ENCODE results near the gene HSPH1. TPM values are rescaled to one million over a fixed set of nuclear protein-coding genes. Genes with fewer than 3 reads are reported as not detected.

Gene HSPH1
- total and polyA plus RNA-seq, 2 of the 13 experiments (the other 11 are each of a cell fraction or from before 2014, with no cell fraction given) = 13.0 to 62.9 TPM

DNA sequence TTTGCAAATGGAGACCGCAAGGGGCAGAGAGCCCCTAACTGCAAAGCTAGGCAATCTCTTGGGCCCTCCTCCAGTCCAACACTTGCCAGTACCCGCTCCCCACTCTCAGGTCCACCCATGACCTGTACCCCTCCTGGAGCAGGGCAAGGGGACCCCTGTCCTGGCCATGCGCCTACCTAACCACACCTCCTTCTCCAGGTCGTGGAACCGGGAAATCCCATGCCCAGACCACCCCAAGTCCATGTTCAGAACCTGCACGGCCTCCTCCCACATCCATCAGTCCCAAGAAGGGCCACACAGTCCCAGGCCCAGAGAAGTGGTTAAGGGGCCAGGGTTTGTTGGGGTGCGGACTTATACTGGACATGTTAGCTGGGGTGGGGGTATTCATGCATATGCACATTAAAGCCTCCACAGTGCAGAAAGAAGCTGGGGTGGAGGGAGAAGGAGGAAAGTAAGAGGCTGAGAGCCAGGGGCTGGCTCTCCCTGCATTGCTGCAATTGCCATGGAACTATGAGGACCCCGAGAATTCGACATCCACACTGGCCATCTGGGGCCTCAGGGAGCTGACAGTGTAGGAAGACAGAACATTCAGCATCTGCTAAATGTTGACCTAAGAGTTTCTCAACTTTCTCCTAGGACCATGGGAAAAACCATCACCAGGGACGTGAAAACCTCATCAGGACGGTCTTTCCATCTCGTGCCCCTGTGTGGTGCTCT lies 39.0 kb downstream of the HSPH1 start:
- no TSS peak for BruUV-seq (replicated peaks)

More for the DNA sequence above, 39.0 kb downstream of the HSPH1 start:
- intact Hi-C loops (cut with micrococcal nuclease; ENCODE audit: unreplicated experiment) = no loop called here
- no peak overlapping the region for H2AFZ ChIP-seq (ENCODE audit: low read length)
- no peaks in the 10 kb centered on the region for H3K9me3 ChIP-seq (ENCODE audit: low read length)
- H3K4me3 ChIP-seq (replicated peaks in 1 of 3; ENCODE audit: insufficient read depth in 1 of 3, low read depth in 2 of 3, low read length in 3 of 3) = no peak overlapping the region
- 16% methylated on average over 7 of the region's 12 CpGs for WGBS (ENCODE audit: low lambda C conversion rate)
- H4K20me1 ChIP-seq (ENCODE audit: insufficient read depth, low read length) = no peaks in the 10 kb centered on the region
- in situ Hi-C loops (cut with HindIII; ENCODE audit: extremely low pct_ligation_motif_present, low pct_unique_long_range_greater_than_20kb) = no loop called here
- no peak for FAIRE-seq
- no peaks in the 10 kb centered on the region for H3K36me3 ChIP-seq (replicated peaks in 1 of 2; ENCODE audit: control insufficient read depth in 1 of 2, insufficient read depth in 2 of 2, low read length in 2 of 2)
- no peak overlapping the region for H3K4me2 ChIP-seq (ENCODE audit: low read depth, low read length)
- no peak overlapping the region for H3K27ac ChIP-seq (ENCODE audit: extremely low read length, insufficient read depth, low read length)
- peaks cover 1 to 24% of the 10 kb centered on the region in 2 experiments; a peak in 3 of 5 replicates for H3K27me3 ChIP-seq (ENCODE audit: control insufficient read depth in 1 of 2, insufficient read depth in 2 of 2, low read length in 2 of 2)
- ChIA-PET CTCF (ENCODE audit: low intra/inter-chr PET ratio, low total read pairs) (no interaction called here), POLR2A (no interaction called here)
- H3K79me2 ChIP-seq (ENCODE audit: insufficient read depth, low read length) = no peaks in the 10 kb centered on the region
- no peak for DNase-seq (ENCODE audit: low spot score)
- no peaks in the 10 kb centered on the region for H3K4me1 ChIP-seq (ENCODE audit: insufficient read depth, low read length)
- ATAC-seq = no peak
- no peak overlapping the region for H3K9ac ChIP-seq (ENCODE audit: insufficient read depth, low read depth, low read length)
- TF ChIP-seq TCF7 (IDR thresholded peaks at IDR 0.05; ENCODE audit: low read depth) (no peak), TBL1XR1 (IDR thresholded peaks at IDR 0.05; ENCODE audit: borderline replicate concordance, low read length, partially characterized antibody) (no peak), ATM (IDR thresholded peaks at IDR 0.05; ENCODE audit: borderline replicate concordance) (no peak), ZNF20 (CRISPR knock-in tag; IDR thresholded peaks at IDR 0.05) (no peak), MZF1 (CRISPR knock-in tag; IDR thresholded peaks at IDR 0.05; ENCODE audit: borderline replicate concordance) (no peak), NFE2 (CRISPR knock-in tag; IDR thresholded peaks at IDR 0.05) (no peak), NONO (IDR thresholded peaks at IDR 0.05) (no peak), NONO (CRISPR knock-in tag; conservative IDR thresholded peaks at IDR 0.05) (no peak), CERS6 (CRISPR knock-in tag; IDR thresholded peaks at IDR 0.05) (no peak), NFIB (CRISPR knock-in tag; IDR thresholded peaks at IDR 0.05; ENCODE audit: borderline replicate concordance) (no peak), TGIF2 (CRISPR knock-in tag; IDR thresholded peaks at IDR 0.05) (no peak), ZNF253 (CRISPR knock-in tag; IDR thresholded peaks at IDR 0.05; ENCODE audit: borderline replicate concordance) (no peak), NFIC (IDR thresholded peaks at IDR 0.05; ENCODE audit: low read length) (no peak), ZNF530 (CRISPR knock-in tag; IDR thresholded peaks at IDR 0.05; ENCODE audit: low read depth) (no peak), TP53 (CRISPR knock-in tag; conservative IDR thresholded peaks at IDR 0.05) (no peak)
- TF ChIP-seq, protein P1, sequence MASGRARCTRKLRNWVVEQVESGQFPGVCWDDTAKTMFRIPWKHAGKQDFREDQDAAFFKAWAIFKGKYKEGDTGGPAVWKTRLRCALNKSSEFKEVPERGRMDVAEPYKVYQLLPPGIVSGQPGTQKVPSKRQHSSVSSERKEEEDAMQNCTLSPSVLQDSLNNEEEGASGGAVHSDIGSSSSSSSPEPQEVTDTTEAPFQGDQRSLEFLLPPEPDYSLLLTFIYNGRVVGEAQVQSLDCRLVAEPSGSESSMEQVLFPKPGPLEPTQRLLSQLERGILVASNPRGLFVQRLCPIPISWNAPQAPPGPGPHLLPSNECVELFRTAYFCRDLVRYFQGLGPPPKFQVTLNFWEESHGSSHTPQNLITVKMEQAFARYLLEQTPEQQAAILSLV (CRISPR knock-in tag; IDR thresholded peaks at IDR 0.05; ENCODE audit: borderline replicate concordance) = no peak
- TF ChIP-seq, protein P2, sequence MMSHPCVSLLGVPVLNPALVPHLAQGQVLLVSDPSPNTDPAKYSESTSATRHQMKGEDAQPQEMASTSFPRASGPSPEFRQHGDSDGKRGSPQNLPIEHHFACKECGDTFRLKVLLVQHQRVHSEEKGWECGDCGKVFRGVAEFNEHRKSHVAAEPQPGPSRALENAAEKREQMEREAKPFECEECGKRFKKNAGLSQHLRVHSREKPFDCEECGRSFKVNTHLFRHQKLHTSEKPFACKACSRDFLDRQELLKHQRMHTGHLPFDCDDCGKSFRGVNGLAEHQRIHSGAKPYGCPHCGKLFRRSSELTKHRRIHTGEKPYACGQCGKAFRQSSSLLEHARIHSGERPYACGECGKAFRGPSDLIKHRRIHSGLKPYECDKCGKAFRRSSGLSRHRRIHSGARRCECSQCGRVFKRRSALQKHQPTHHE (CRISPR knock-in tag; IDR thresholded peaks at IDR 0.05; ENCODE audit: borderline replicate concordance) = no peak

Data from HepG2 (cell line).